HG03060 (cell line): ENCODE results near the gene MAPKAPK2.
"Not testable (repeated sequence)": the region's sequence is repeated elsewhere in the genome, so short reads cannot be mapped to it uniquely, and the experiment has no call there.

ENCODE experiments used
- ATAC-seq: cut with Tn5 transposase; IDR thresholded peaks from one replicate; pipeline ENCODE4 v1.9.1; 2021; ENCODE audit warnings: low read depth, moderate number of reproducible peaks; ENCODE audit not compliant: unreplicated experiment

Gene MAPKAPK2

DNA sequence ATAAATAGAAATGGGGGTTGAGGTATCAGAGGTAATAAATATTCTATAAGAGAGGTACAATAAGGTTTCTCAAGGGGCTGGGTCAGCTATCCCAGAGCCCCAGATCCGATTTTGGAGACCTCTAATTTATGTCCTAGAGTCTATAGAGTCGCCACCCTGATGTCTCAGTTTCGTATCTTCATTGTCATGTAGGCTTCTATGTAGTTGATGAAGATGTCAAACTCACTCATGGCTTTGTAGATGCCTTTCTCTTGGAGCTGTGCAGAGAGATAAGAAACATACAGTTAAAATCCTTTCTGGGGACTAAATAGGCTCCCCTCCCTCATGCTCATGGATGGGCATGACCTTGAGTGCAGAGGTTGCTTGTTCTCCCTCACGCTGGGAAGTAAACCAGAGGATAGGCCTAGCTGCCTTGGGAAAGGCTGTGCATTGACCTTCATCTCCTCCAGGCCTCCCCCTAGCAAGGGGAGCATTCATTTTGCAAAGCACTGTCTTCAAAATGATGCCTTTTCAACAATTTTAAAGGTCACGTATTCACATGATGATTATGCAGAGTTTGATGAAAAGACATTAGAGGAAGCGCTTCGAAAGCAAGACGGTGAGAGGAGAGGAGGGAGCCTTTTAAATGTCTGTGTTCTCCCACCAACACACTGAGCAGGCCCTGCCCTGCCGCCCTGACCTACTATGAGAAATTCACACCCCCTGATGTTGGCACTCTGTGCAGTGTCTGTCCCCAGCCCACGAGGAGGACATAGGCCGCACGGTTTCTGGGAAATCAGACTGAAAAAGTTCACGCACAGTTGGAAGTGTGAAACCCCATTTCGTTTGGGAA lies 84.0 kb downstream of the MAPKAPK2 start:
- peak; percentile 7 for ATAC-seq

- peak; percentile 53 for ATAC-seq
These were observed 84.6 kb downstream of the MAPKAPK2 start for GRCh38 chr1:206769304-206769731.

- ATAC-seq: no peak
These were observed 86.0 kb downstream of the MAPKAPK2 start, which contains the start of gene IL19 for GRCh38 chr1:206770531-206771337. Gene IL19, plus strand, starts transcription at chr1:206770773. Its CDS starts 65,890 bp downstream, at chr1:206836663.

DNA sequence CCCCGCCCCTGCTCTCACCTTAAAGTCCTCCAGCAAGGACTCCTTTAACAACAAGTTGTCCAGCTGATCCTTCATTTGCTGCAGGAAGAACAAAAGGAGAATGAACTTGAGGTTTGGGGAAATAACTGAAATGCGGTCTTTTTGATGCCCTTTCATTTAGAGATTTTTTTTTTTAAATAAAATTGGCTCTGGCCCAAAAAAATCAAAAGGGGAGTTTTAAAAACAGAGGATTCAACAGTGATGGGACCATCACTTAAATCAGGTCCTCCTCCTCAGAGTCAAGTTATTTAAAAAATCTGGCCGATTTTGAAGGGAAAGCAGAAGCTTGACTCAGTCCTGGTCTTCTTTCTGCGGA lies 86.6 kb downstream of the MAPKAPK2 start:
- no peak for ATAC-seq

GRCh38 chr1:206772243-206772937 lies 87.7 kb downstream of the MAPKAPK2 start, which contains the start of gene IL10:
Gene IL10, minus strand, starts transcription at chr1:206772494. Its CDS starts 59 bp downstream, at chr1:206772435.
- ATAC-seq: no peak

DNA sequence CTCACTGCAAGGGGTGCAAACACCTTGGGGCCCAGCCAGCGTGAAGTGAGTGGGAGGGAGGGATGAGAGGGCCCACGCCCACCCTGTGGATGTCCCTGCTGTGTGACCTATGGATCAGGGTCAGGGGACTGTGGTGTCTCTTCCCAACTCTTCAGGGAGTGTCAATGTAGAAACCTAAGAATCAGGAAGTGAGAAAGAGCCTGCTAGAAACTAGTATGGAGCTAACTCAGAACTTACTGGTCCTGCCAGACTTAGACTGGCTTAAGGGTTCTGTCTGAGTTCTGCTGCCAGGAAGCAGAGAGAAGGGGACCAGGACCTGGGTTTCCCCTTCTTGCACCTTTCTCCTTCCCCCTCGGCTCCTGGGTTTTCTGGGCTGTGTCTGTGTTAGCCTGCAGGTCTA lies 89.4 kb downstream of the MAPKAPK2 start:
- ATAC-seq: no peak

DNA sequence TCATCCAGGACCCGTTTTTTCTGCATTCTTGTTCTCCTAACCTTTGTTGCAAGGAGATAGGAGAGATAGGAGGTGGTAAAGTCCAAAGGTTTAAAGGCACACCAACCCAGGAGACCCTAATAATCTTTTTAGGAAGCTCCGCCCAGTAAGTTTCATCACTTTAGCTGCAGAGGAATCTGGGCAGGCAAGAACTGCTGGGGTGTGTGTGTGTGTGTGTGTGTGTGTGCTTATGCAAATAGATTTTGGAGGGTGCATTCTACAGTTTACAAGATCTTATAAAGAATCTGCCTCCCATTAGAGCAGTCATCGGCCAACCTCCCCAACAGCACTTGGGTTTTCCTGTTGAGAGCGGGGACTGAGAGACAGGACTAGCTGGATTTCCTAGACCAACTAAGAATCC lies 91.5 kb downstream of the MAPKAPK2 start:
- ATAC-seq: no peak

GRCh38 chr1:206778031-206778430 lies 93.3 kb downstream of the MAPKAPK2 start:
- ATAC-seq: no peak

- not testable (repeated sequence) for ATAC-seq
These were observed 94.2 kb downstream of the MAPKAPK2 start for GRCh38 chr1:206778911-206779310.

- ATAC-seq: no peak
These were observed 94.9 kb downstream of the MAPKAPK2 start for GRCh38 chr1:206779638-206780037.

- ATAC-seq: peak; percentile 38
These were observed 97.7 kb downstream of the MAPKAPK2 start for GRCh38 chr1:206782448-206782847.

DNA sequence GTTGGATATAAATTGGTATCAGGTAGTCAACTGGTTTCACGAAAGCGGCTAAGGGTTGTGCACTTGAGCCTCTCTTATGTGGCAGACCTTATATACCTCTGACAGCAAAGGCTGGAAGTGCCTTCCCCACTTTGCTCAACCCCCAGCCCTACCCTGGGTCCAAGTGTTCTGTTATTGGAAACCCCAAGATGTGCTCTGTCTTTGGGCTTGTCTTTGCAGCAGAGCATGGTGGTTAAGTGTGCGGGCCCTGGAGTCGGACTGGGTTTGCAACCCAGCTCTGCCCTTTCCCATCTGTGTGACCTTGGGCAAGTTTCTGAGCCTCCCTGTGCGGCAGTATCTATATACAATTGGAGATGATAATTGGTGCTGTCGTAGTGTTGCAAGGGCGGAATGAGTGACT lies 98.8 kb downstream of the MAPKAPK2 start:
- ATAC-seq: no peak
